Measurements from ENCODE around the gene RHBDL2. TPM values are rescaled to one million over a fixed set of nuclear protein-coding genes. Genes with fewer than 3 reads are reported as not detected.
A peak's percentile ranks its signal among the peaks of the same experiment; 100 is the strongest.

The RHBDL2 gene
- total RNA-seq, 1 experiment from 2014 or later = not detected

GRCh38 chr1:38872401-38873026 is 69.1 kb downstream of the RHBDL2 start:
- Histone ChIP-seq H3K9me2 (ENCODE audit: insufficient read depth) (no peaks in the 10 kb centered on the region), H2AFZ (ENCODE audit: low read depth, low read length, poor library complexity, severe bottlenecking) (no peak overlapping the region), H3K9ac (ENCODE audit: low read length) (peak overlapping the region; percentile 68), H3K4me2 (ENCODE audit: low read length) (peak overlapping the region; percentile 80), H3K27me3 (ENCODE audit: insufficient read depth, low read length) (no peaks in the 10 kb centered on the region), H3K79me2 (ENCODE audit: insufficient read depth, low read length) (peaks cover 18% of the 10 kb centered on the region), H3K4me3 (replicated peaks in 1 of 2; ENCODE audit: low read depth in 1 of 2, low read length in 2 of 2) (peak overlapping the region; percentile 88 to 93), H3K27ac (ENCODE audit: low read depth, low read length) (peak overlapping the region; percentile 28; the same call in 1 of the 2 replicates), H3K9me3 (ENCODE audit: control insufficient read depth in 1 of 2, insufficient read depth in 1 of 2, low read depth in 1 of 2, low read length in 2 of 2) (no peaks in the 10 kb centered on the region), H3K36me3 (ENCODE audit: control insufficient read depth in 1 of 2, insufficient read depth in 2 of 2, low read length in 2 of 2) (peaks cover 0 to 5% of the 10 kb centered on the region in 2 experiments; a peak in 1 of 4 replicates), H4K20me1 (ENCODE audit: insufficient read depth) (no peaks in the 10 kb centered on the region), H3K4me1 (ENCODE audit: control insufficient read depth in 1 of 2, insufficient read depth in 2 of 2, low read length in 2 of 2) (peaks cover 10 to 15% of the 10 kb centered on the region in 2 experiments; a peak in 3 of 4 replicates)
- intact Hi-C loops (cut with micrococcal nuclease) = loop anchor here (5.0 kb wide), 2 partner anchors 85 to 220 kb away; no protein-coding TSS in a partner anchor
- TF ChIP-seq SIN3A (IDR thresholded peaks at IDR 0.05; ENCODE audit: low read depth) (no peak), EZH2 (IDR thresholded peaks at IDR 0.05) (no peak), FOSL1 (IDR thresholded peaks at IDR 0.05; ENCODE audit: low read depth) (no peak), ZBTB33 (IDR thresholded peaks at IDR 0.05; ENCODE audit: extremely low read depth, insufficient replicate concordance, low read length) (no peak), EGR1 (IDR thresholded peaks at IDR 0.05; ENCODE audit: low read depth) (no peak), POLR2AphosphoS5 (IDR thresholded peaks at IDR 0.05; ENCODE audit: low read depth, low read length) (no peak), TCF7L2 (IDR thresholded peaks at IDR 0.05; ENCODE audit: borderline replicate concordance, extremely low read depth, insufficient read depth, insufficient read length) (no peak), EZH2phosphoT487 (IDR thresholded peaks at IDR 0.05; ENCODE audit: borderline replicate concordance) (no peak), ELF1 (IDR thresholded peaks at IDR 0.05; ENCODE audit: borderline replicate concordance, low read depth) (no peak), REST (IDR thresholded peaks at IDR 0.05; ENCODE audit: low read depth) (no peak), SP1 (IDR thresholded peaks at IDR 0.05; ENCODE audit: low read depth) (no peak), ZFX (IDR thresholded peaks at IDR 0.05) (no peak), ATF3 (IDR thresholded peaks at IDR 0.05) (no peak), POLR2A (IDR thresholded peaks at IDR 0.05; ENCODE audit: borderline replicate concordance, extremely low read depth, insufficient read depth, insufficient read length) (no peak), CTCF (IDR thresholded peaks at IDR 0.05 in 2 of 3, conservative IDR thresholded peaks at IDR 0.05 in 1 of 3; ENCODE audit: borderline replicate concordance in 1 of 3, insufficient read depth in 1 of 3, low read depth in 2 of 3, low read length in 2 of 3) (no peak), CEBPB (IDR thresholded peaks at IDR 0.05; ENCODE audit: low read depth) (no peak), YY1 (IDR thresholded peaks at IDR 0.05; ENCODE audit: extremely low read depth, insufficient replicate concordance, low read depth, low read length) (no peak)
- ChIA-PET CTCF (no interaction called here), RAD21 (ENCODE audit: low non-redundant PET in 1 of 2, low total read pairs in 2 of 2, uncharacterized antibody in 2 of 2, unreplicated experiment in 2 of 2) (no interaction called here), POLR2A (interaction anchor here (1.3 kb wide), 1 partner anchor 124 kb away, joined by 3 read pairs; no protein-coding TSS in a partner anchor)
- BruUV-seq (replicated peaks) = no TSS peak
- ATAC-seq = peak; percentile 15; the same call in 1 of the 2 replicates
- no peak for DNase-seq (ENCODE audit: low read depth, low spot score)
